CD14-positive monocyte (primary cell): ENCODE measurements around the gene TTC14. TPM values are rescaled to one million over a fixed set of nuclear protein-coding genes. Genes with fewer than 3 reads are reported as not detected.
"Not testable (repeated sequence)": the region's sequence is repeated elsewhere in the genome, so short reads cannot be mapped to it uniquely, and the experiment has no call there.

Source experiments
- DNase-seq, 3 donors: peaks; one replicate each; pipeline ENCODE4 v3.0.0-alpha.2; 2011 to 2022
- H2AFZ ChIP-seq: 2 replicates; pipeline ENCODE4 v1.6.0; 2012; ENCODE audit warnings: mild to moderate bottlenecking, low read depth, low read length, inconsistent platforms; ENCODE audit not compliant: insufficient read depth, poor library complexity, severe bottlenecking
- H3K27ac ChIP-seq, 2 donors: 1 replicate in 1 of 2; 2 replicates in 1 of 2; pipeline ENCODE4 v1.5.1; 2012 to 2013; ENCODE audit warnings: low read length in 2 of 2, control low read depth in 1 of 2, inconsistent platforms in 1 of 2, low read depth in 1 of 2, mild to moderate bottlenecking in 1 of 2
- H3K27me3 ChIP-seq, 2 donors: one replicate each; pipeline versions ENCODE4 v1.6.0 to v1.6.1; 2011 to 2013; ENCODE audit warnings: low read length in 2 of 2; ENCODE audit not compliant: control insufficient read depth in 2 of 2, insufficient read depth in 2 of 2
- H3K36me3 ChIP-seq, 2 donors: replicated peaks in 1 of 2; 1 replicate in 1 of 2; 2 replicates in 1 of 2; pipeline versions ENCODE4 v1.5.1 to v1.6.1; 2012 to 2013; ENCODE audit warnings: low read length in 2 of 2, control low read depth in 1 of 2, inconsistent platforms in 1 of 2, mild to moderate bottlenecking in 1 of 2; ENCODE audit not compliant: insufficient read depth in 2 of 2, control insufficient read depth in 1 of 2
- H3K4me1 ChIP-seq, 2 donors: 1 replicate in 1 of 2; 2 replicates in 1 of 2; pipeline versions ENCODE4 v1.5.1 to v1.6.1; 2012 to 2013; ENCODE audit warnings: low read length in 2 of 2, control low read depth in 1 of 2, inconsistent platforms in 1 of 2, mild to moderate bottlenecking in 1 of 2, moderate library complexity in 1 of 2; ENCODE audit not compliant: insufficient read depth in 2 of 2, control insufficient read depth in 1 of 2
- H3K4me2 ChIP-seq: replicated peaks from 2 replicates; pipeline ENCODE3; 2012; ENCODE audit warnings: low read length, moderate library complexity, mild to moderate bottlenecking; ENCODE audit not compliant: poor library complexity, severe bottlenecking; ENCODE audit errors: extremely low read depth
- H3K4me3 ChIP-seq, 3 experiments: fragments of 200-600 bp in 1 of 3; sonication (generic) in 1 of 3; replicated peaks in 1 of 3; 1 replicate in 2 of 3; 2 replicates in 1 of 3; pipeline ENCODE4 v1.5.1; 2011 to 2013; ENCODE audit warnings: low read length in 3 of 3, mild to moderate bottlenecking in 3 of 3, control low read depth in 2 of 3, low read depth in 2 of 3, inconsistent platforms in 1 of 3, moderate library complexity in 1 of 3
- H3K79me2 ChIP-seq: 2 replicates; pipeline ENCODE4 v1.6.0; 2012; ENCODE audit warnings: mild to moderate bottlenecking, control low read depth, inconsistent platforms, low read length, moderate library complexity; ENCODE audit not compliant: insufficient read depth
- H3K9ac ChIP-seq: 2 replicates; pipeline ENCODE4 v1.6.0; 2017; ENCODE audit warnings: low read length, mild to moderate bottlenecking; ENCODE audit not compliant: insufficient read depth, poor library complexity, severe bottlenecking
- H3K9me3 ChIP-seq, 2 donors: replicated peaks in 1 of 2; 1 replicate in 1 of 2; 2 replicates in 1 of 2; pipeline versions ENCODE4 v1.5.1 to v1.6.1; 2012 to 2013; ENCODE audit warnings: low read length in 2 of 2, control low read depth in 1 of 2; ENCODE audit not compliant: control insufficient read depth in 1 of 2, insufficient read depth in 1 of 2
- H4K20me1 ChIP-seq: 2 replicates; pipeline ENCODE4 v1.6.0; 2012; ENCODE audit warnings: mild to moderate bottlenecking, low read length, control low read depth, moderate library complexity; ENCODE audit not compliant: insufficient read depth
- H3K27ac Mint-ChIP-seq, 7 donors: one replicate each; pipeline ENCODE4 v1.8.0; 2020; ENCODE audit warnings: mild to moderate bottlenecking in 7 of 7, mixed read lengths in 7 of 7, moderate library complexity in 6 of 7, inconsistent platforms in 2 of 7
- H3K27me3 Mint-ChIP-seq, 3 donors: one replicate each; pipeline ENCODE4 v1.8.0; 2021 to 2022; ENCODE audit warnings: low read depth in 3 of 3, mild to moderate bottlenecking in 3 of 3, mixed read lengths in 3 of 3, moderate library complexity in 3 of 3, inconsistent platforms in 1 of 3
- H3K36me3 Mint-ChIP-seq, 2 donors: one replicate each; pipeline ENCODE4 v1.8.0; 2020; ENCODE audit warnings: mixed read lengths in 2 of 2, inconsistent platforms in 1 of 2, mild to moderate bottlenecking in 1 of 2
- H3K4me1 Mint-ChIP-seq: one replicate; pipeline ENCODE4 v1.8.0; 2020; ENCODE audit warnings: mild to moderate bottlenecking, mixed read lengths
- H3K4me3 Mint-ChIP-seq, 2 donors: one replicate each; pipeline ENCODE4 v1.8.0; 2020; ENCODE audit warnings: mild to moderate bottlenecking in 2 of 2, mixed read lengths in 2 of 2, moderate library complexity in 1 of 2
- H3K9me3 Mint-ChIP-seq, 7 donors: one replicate each; pipeline ENCODE4 v1.8.0; 2020 to 2022; ENCODE audit warnings: mixed read lengths in 7 of 7, mild to moderate bottlenecking in 6 of 7, moderate library complexity in 6 of 7, inconsistent platforms in 2 of 7
- whole genome bisulfite sequencing: methylation state at CpG from one replicate; pipeline ENCODE4 v1.1.5; 2013; ENCODE audit warnings: missing lambda C conversion rate; ENCODE audit not compliant: insufficient coverage; 5-methylcytosine and 5-hydroxymethylcytosine counted together
- intact Hi-C, 2 donors: fragments of 100-400 bp; cut with micrococcal nuclease; formaldehyde crosslinking; loops; one replicate each; pipeline versions ENCODE4 v1.15.0 to v1.15.1; 2023
- polyA plus RNA-seq, 3 donors: library from polyadenylated mRNA; depleted of rRNA in 1 of 3; unstranded in 2 of 3; stranded (reverse) in 1 of 3; fragments of 300-500 nt in 2 of 3; fragments of >200 nt in 1 of 3; fragmentation: Illumina TruSeq in 2 of 3; gene quantifications; 1 replicate in 2 of 3; 2 replicates in 1 of 3; pipeline ENCODE4 v1.2.3, GENCODE V29; 2012 to 2021
- TF ChIP-seq, protein P1 (sequence below): fragments of 200-600 bp; IDR thresholded peaks from one replicate; pipeline ENCODE4 v1.8.0; 2022; ENCODE audit warnings: antibody characterized with exemption, mild to moderate bottlenecking

Gene TTC14
- polyA plus RNA-seq, 3 donors = 18.3 to 40.6 (median 18.9) TPM

DNA sequence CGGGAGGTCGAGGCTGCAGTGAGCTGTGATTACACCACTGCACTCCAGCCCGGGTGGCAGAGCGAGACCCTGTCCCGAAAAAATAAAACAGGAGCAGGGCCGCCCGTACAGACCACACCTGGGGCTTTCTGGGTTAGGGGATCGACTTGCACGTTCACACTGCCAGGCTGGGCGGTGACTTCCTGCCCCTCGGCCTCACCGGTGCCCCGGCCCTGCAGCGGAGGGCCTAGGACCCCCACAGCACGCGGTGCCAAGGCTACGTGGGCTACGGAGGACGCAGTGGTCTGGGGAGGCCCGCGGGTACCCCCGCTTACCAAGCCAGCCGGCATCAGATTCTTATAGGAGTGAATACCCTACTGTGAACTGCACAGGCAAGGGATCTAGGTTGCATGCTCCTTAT is 11.6 kb upstream of the TTC14 start:
- Histone ChIP-seq H3K4me3 (no peak overlapping the region), H3K27ac (no peak overlapping the region), H4K20me1 (no peaks in the 10 kb centered on the region), H3K79me2 (no peaks in the 10 kb centered on the region), H3K4me2 (no peak overlapping the region), H3K9me3 (no peaks in the 10 kb centered on the region), H3K27me3 (peaks cover 3 to 15% of the 10 kb centered on the region in 2 donors), H3K36me3 (no peaks in the 10 kb centered on the region), H3K4me1 (no peaks in the 10 kb centered on the region), H3K9ac (no peak overlapping the region), H2AFZ (no peak overlapping the region)
- no peak overlapping the region for H3K4me3 Mint-ChIP-seq
- intact Hi-C loops = no loop called here
- H3K9me3 Mint-ChIP-seq = peaks cover 0 to 6% (median 0%) of the 10 kb centered on the region in 7 donors
- WGBS = 97% methylated on average over 17 of the region's 23 CpGs
- H3K4me1 Mint-ChIP-seq = no peaks in the 10 kb centered on the region
- H3K36me3 Mint-ChIP-seq = no peaks in the 10 kb centered on the region
- TF ChIP-seq, protein P1, sequence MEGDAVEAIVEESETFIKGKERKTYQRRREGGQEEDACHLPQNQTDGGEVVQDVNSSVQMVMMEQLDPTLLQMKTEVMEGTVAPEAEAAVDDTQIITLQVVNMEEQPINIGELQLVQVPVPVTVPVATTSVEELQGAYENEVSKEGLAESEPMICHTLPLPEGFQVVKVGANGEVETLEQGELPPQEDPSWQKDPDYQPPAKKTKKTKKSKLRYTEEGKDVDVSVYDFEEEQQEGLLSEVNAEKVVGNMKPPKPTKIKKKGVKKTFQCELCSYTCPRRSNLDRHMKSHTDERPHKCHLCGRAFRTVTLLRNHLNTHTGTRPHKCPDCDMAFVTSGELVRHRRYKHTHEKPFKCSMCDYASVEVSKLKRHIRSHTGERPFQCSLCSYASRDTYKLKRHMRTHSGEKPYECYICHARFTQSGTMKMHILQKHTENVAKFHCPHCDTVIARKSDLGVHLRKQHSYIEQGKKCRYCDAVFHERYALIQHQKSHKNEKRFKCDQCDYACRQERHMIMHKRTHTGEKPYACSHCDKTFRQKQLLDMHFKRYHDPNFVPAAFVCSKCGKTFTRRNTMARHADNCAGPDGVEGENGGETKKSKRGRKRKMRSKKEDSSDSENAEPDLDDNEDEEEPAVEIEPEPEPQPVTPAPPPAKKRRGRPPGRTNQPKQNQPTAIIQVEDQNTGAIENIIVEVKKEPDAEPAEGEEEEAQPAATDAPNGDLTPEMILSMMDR = no peak
- no peak for DNase-seq
- H3K27ac Mint-ChIP-seq = no peak overlapping the region
- peaks cover 6 to 16% (median 11%) of the 10 kb centered on the region in 3 donors for H3K27me3 Mint-ChIP-seq

GRCh38 chr3:180593631-180594030 is 8.3 kb upstream of the TTC14 start:
- H3K36me3 Mint-ChIP-seq, intact Hi-C loops, H3K9ac ChIP-seq, H2AFZ ChIP-seq, H3K4me2 ChIP-seq, H3K4me3 ChIP-seq, H3K9me3 ChIP-seq, H3K4me1 Mint-ChIP-seq, H3K79me2 ChIP-seq, H3K4me1 ChIP-seq, DNase-seq, H3K27ac ChIP-seq, H3K27ac Mint-ChIP-seq, H4K20me1 ChIP-seq, H3K4me3 Mint-ChIP-seq, H3K36me3 ChIP-seq: not testable (repeated sequence)
- Mint-ChIP-seq H3K27me3 (peaks cover 10 to 34% (median 15%) of the 10 kb centered on the region in 3 donors), H3K9me3 (peaks cover 0 to 11% (median 2%) of the 10 kb centered on the region in 7 donors)
- H3K27me3 ChIP-seq = peaks cover 15 to 42% of the 10 kb centered on the region in 2 donors
- 67% methylated on average over 1 of the region's 7 CpGs for WGBS
